GM23338 (cell line): Measurements from ENCODE around the gene CMSS1.

Source experiments
- CREB1 ChIP-seq: fragments of 250-450 bp; sonication (Bioruptor Pico); IDR thresholded peaks from 2 replicates; pipeline ENCODE4 v1.5.0; 2020; ENCODE audit warnings: low read depth, mild to moderate bottlenecking, moderate library complexity
- EZH2 ChIP-seq: fragments of 200-600 bp; sonication (generic); IDR thresholded peaks from one replicate; pipeline ENCODE4 v1.8.0; 2017; ENCODE audit warnings: antibody characterized with exemption, mild to moderate bottlenecking, low read depth; ENCODE audit not compliant: unreplicated experiment
- EZH2phosphoT487 ChIP-seq: fragments of 200-600 bp; sonication (generic); IDR thresholded peaks from one replicate; pipeline ENCODE4 v1.8.1; 2018; ENCODE audit warnings: antibody characterized with exemption; ENCODE audit not compliant: unreplicated experiment
- JUNB ChIP-seq: IDR thresholded peaks from one replicate; pipeline ENCODE4 v1.6.1; 2016; ENCODE audit warnings: antibody characterized with exemption; ENCODE audit not compliant: unreplicated experiment
- NANOG ChIP-seq: IDR thresholded peaks from 2 replicates; pipeline ENCODE4 v1.6.1; 2016; ENCODE audit warnings: antibody characterized with exemption, borderline replicate concordance
- POLR2AphosphoS5 ChIP-seq: IDR thresholded peaks from 2 replicates; pipeline ENCODE4 v1.6.1; 2016; ENCODE audit warnings: antibody characterized with exemption, low read depth
- STAT1 ChIP-seq: IDR thresholded peaks from one replicate; pipeline ENCODE4 v1.6.1; 2016; ENCODE audit warnings: antibody characterized with exemption; ENCODE audit not compliant: unreplicated experiment
- ZNF114 ChIP-seq: fragments of 250-450 bp; sonication (Bioruptor Pico); IDR thresholded peaks from 2 replicates; pipeline ENCODE4 v1.5.0; 2020; ENCODE audit warnings: mild to moderate bottlenecking, moderate library complexity
- ZNF331 ChIP-seq: fragments of 250-450 bp; sonication (Bioruptor Pico); IDR thresholded peaks from 2 replicates; pipeline ENCODE4 v1.5.0; 2020; ENCODE audit warnings: low read depth, mild to moderate bottlenecking, moderate library complexity
- TF ChIP-seq, protein P1 (sequence below), 2 experiments: fragments of 200-600 bp in 1 of 2; sonication (generic) in 1 of 2; conservative IDR thresholded peaks; 2 replicates each; pipeline versions ENCODE4 v1.5.1 to v1.6.1; 2016 to 2017; ENCODE audit warnings: antibody characterized with exemption in 2 of 2, low read depth in 2 of 2, mild to moderate bottlenecking in 2 of 2, moderate library complexity in 1 of 2
- TF ChIP-seq, protein P2 (sequence below): IDR thresholded peaks from one replicate; pipeline ENCODE4 v1.6.1; 2018; ENCODE audit warnings: antibody characterized with exemption; ENCODE audit not compliant: unreplicated experiment
- TF ChIP-seq, protein P3 (sequence below): IDR thresholded peaks from 2 replicates; pipeline ENCODE4 v1.6.1; 2016; ENCODE audit warnings: antibody characterized with exemption
- TF ChIP-seq, protein P4 (sequence below): fragments of 250-450 bp; sonication (Bioruptor Pico); IDR thresholded peaks from 2 replicates; pipeline ENCODE4 v1.5.0; 2020; ENCODE audit warnings: mild to moderate bottlenecking, moderate library complexity

DNA sequence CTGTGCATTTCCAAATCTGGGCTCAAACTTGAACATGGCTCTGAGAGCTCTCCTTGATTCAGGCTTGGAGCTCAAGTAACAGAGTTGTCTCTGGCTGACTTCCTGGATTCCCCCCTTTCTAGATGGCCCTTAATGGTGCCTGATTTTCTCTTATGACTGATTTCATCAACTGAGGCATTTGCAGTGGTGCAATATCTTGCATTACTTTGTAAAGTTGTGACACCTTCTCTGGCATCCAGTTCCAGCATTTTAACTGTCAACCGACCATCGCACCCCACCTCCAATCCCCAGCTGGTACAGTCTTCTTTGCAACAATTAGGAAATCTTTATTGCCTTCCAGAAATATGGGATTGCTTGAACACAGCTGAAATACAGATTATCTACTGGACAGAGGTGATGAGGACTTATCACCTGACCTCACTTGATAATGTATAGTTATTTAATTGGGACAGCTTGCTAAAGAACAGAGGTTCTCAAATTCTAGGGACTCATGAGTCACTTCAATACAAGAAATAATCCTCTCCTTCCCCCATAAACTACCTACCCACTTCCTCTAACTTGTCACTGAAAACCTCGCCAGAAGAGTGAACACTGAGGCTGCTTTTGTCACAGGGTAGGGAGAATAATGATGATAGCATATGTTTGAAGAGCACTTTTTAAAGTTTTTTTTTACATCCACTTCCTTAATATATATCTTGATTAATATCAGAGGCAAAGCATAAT, 254.8 kb downstream of the CMSS1 start:
- TF ChIP-seq EZH2phosphoT487 (no peak), POLR2AphosphoS5 (no peak), EZH2 (no peak), JUNB (no peak), ZNF331 (no peak), CREB1 (CRISPR knock-in tag) (no peak), NANOG (no peak), ZNF114 (CRISPR knock-in tag) (no peak), STAT1 (no peak)
- TF ChIP-seq, protein P1, sequence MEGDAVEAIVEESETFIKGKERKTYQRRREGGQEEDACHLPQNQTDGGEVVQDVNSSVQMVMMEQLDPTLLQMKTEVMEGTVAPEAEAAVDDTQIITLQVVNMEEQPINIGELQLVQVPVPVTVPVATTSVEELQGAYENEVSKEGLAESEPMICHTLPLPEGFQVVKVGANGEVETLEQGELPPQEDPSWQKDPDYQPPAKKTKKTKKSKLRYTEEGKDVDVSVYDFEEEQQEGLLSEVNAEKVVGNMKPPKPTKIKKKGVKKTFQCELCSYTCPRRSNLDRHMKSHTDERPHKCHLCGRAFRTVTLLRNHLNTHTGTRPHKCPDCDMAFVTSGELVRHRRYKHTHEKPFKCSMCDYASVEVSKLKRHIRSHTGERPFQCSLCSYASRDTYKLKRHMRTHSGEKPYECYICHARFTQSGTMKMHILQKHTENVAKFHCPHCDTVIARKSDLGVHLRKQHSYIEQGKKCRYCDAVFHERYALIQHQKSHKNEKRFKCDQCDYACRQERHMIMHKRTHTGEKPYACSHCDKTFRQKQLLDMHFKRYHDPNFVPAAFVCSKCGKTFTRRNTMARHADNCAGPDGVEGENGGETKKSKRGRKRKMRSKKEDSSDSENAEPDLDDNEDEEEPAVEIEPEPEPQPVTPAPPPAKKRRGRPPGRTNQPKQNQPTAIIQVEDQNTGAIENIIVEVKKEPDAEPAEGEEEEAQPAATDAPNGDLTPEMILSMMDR (conservative IDR thresholded peaks at IDR 0.05; ENCODE audit: low read depth in 2 of 2), result no peak
- TF ChIP-seq, protein P2, sequence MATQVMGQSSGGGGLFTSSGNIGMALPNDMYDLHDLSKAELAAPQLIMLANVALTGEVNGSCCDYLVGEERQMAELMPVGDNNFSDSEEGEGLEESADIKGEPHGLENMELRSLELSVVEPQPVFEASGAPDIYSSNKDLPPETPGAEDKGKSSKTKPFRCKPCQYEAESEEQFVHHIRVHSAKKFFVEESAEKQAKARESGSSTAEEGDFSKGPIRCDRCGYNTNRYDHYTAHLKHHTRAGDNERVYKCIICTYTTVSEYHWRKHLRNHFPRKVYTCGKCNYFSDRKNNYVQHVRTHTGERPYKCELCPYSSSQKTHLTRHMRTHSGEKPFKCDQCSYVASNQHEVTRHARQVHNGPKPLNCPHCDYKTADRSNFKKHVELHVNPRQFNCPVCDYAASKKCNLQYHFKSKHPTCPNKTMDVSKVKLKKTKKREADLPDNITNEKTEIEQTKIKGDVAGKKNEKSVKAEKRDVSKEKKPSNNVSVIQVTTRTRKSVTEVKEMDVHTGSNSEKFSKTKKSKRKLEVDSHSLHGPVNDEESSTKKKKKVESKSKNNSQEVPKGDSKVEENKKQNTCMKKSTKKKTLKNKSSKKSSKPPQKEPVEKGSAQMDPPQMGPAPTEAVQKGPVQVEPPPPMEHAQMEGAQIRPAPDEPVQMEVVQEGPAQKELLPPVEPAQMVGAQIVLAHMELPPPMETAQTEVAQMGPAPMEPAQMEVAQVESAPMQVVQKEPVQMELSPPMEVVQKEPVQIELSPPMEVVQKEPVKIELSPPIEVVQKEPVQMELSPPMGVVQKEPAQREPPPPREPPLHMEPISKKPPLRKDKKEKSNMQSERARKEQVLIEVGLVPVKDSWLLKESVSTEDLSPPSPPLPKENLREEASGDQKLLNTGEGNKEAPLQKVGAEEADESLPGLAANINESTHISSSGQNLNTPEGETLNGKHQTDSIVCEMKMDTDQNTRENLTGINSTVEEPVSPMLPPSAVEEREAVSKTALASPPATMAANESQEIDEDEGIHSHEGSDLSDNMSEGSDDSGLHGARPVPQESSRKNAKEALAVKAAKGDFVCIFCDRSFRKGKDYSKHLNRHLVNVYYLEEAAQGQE, result no peak
- TF ChIP-seq, protein P3, sequence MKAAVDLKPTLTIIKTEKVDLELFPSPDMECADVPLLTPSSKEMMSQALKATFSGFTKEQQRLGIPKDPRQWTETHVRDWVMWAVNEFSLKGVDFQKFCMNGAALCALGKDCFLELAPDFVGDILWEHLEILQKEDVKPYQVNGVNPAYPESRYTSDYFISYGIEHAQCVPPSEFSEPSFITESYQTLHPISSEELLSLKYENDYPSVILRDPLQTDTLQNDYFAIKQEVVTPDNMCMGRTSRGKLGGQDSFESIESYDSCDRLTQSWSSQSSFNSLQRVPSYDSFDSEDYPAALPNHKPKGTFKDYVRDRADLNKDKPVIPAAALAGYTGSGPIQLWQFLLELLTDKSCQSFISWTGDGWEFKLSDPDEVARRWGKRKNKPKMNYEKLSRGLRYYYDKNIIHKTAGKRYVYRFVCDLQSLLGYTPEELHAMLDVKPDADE, result no peak
- TF ChIP-seq, protein P4, sequence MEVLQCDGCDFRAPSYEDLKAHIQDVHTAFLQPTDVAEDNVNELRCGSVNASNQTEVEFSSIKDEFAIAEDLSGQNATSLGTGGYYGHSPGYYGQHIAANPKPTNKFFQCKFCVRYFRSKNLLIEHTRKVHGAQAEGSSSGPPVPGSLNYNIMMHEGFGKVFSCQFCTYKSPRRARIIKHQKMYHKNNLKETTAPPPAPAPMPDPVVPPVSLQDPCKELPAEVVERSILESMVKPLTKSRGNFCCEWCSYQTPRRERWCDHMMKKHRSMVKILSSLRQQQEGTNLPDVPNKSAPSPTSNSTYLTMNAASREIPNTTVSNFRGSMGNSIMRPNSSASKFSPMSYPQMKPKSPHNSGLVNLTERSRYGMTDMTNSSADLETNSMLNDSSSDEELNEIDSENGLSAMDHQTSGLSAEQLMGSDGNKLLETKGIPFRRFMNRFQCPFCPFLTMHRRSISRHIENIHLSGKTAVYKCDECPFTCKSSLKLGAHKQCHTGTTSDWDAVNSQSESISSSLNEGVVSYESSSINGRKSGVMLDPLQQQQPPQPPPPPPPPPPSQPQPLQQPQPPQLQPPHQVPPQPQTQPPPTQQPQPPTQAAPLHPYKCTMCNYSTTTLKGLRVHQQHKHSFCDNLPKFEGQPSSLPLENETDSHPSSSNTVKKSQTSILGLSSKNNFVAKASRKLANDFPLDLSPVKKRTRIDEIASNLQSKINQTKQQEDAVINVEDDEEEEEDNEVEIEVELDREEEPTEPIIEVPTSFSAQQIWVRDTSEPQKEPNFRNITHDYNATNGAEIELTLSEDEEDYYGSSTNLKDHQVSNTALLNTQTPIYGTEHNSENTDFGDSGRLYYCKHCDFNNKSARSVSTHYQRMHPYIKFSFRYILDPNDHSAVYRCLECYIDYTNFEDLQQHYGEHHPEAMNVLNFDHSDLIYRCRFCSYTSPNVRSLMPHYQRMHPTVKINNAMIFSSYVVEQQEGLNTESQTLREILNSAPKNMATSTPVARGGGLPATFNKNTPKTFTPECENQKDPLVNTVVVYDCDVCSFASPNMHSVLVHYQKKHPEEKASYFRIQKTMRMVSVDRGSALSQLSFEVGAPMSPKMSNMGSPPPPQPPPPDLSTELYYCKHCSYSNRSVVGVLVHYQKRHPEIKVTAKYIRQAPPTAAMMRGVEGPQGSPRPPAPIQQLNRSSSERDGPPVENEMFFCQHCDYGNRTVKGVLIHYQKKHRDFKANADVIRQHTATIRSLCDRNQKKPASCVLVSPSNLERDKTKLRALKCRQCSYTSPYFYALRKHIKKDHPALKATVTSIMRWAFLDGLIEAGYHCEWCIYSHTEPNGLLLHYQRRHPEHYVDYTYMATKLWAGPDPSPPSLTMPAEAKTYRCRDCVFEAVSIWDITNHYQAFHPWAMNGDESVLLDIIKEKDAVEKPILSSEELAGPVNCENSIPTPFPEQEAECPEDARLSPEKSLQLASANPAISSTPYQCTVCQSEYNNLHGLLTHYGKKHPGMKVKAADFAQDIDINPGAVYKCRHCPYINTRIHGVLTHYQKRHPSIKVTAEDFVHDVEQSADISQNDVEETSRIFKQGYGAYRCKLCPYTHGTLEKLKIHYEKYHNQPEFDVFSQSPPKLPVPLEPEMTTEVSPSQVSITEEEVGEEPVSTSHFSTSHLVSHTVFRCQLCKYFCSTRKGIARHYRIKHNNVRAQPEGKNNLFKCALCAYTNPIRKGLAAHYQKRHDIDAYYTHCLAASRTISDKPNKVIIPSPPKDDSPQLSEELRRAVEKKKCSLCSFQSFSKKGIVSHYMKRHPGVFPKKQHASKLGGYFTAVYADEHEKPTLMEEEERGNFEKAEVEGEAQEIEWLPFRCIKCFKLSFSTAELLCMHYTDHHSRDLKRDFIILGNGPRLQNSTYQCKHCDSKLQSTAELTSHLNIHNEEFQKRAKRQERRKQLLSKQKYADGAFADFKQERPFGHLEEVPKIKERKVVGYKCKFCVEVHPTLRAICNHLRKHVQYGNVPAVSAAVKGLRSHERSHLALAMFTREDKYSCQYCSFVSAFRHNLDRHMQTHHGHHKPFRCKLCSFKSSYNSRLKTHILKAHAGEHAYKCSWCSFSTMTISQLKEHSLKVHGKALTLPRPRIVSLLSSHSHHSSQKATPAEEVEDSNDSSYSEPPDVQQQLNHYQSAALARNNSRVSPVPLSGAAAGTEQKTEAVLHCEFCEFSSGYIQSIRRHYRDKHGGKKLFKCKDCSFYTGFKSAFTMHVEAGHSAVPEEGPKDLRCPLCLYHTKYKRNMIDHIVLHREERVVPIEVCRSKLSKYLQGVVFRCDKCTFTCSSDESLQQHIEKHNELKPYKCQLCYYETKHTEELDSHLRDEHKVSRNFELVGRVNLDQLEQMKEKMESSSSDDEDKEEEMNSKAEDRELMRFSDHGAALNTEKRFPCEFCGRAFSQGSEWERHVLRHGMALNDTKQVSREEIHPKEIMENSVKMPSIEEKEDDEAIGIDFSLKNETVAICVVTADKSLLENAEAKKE (CRISPR knock-in tag), result no peak
